ENCODE results near the gene DEPDC4.

DNA sequence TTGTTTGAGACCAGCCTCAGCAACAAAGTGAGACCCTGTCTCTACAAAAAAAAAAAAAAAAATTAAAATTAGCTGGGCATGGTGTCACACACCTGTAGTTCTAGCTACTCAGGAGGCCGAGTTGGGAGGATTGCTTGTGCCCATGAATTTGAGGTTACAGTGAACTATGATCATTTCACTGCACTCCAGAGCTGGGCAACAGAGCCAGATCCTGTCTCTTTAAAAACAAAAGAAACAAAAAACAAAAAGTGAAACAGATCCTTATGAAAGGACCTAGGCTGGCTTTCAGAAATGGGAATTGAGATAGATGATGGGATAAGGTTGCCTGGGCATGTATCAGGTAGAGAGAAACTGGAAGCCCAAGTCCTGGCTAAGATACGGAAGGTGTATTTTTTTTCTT is 52.4 kb downstream of the DEPDC4 start:
- TF ChIP-seq CTCF (conservative IDR thresholded peaks at IDR 0.05; ENCODE audit: low read length) (no peak), EZH2phosphoT487 (IDR thresholded peaks at IDR 0.05; ENCODE audit: borderline replicate concordance, low read depth, low read length) (no peak)
